SIG-M5 (cell line): ENCODE results near the gene CLIC1.

Experiments used
- DNase-seq: peaks from one replicate; lab custom pipeline; 2025; lab: John Stamatoyannopoulos, UW

CLIC1 gene

GRCh38 chr6:31736021-31736767 lies at the start of gene CLIC1:
TSS of gene CLIC1 (minus strand) at chr6:31736530. CDS start at chr6:31736300, 230 bp downstream.
- peak; percentile 42 for DNase-seq

- DNase-seq: no peak
Measured at GRCh38 chr6:31785475-31785874, 49.1 kb upstream of the CLIC1 start.

- DNase-seq: no peak
Measured at GRCh38 chr6:31784098-31784925, 48.0 kb upstream of the CLIC1 start.

- DNase-seq: no peak
Measured at GRCh38 chr6:31782126-31782855, 46.0 kb upstream of the CLIC1 start.

- DNase-seq: no peak
Measured at GRCh38 chr6:31781244-31782125, 45.2 kb upstream of the CLIC1 start.

- DNase-seq: no peak
Measured at GRCh38 chr6:31780507-31781243, 44.3 kb upstream of the CLIC1 start.

GRCh38 chr6:31779908-31780307 lies 43.6 kb upstream of the CLIC1 start:
- DNase-seq: no peak

- DNase-seq: no peak
Measured at GRCh38 chr6:31778999-31779885, 42.9 kb upstream of the CLIC1 start.

GRCh38 chr6:31778193-31778592 lies 41.9 kb upstream of the CLIC1 start:
- no peak for DNase-seq

- DNase-seq: no peak
Measured at GRCh38 chr6:31777667-31778050, 41.3 kb upstream of the CLIC1 start.

GRCh38 chr6:31776989-31777666 lies 40.8 kb upstream of the CLIC1 start, which contains the start of gene VWA7:
TSS of gene VWA7 (minus strand) at chr6:31777328. CDS start at chr6:31776779, 549 bp downstream.
- DNase-seq: no peak

GRCh38 chr6:31776485-31776988 lies 40.2 kb upstream of the CLIC1 start:
- DNase-seq: no peak

GRCh38 chr6:31775633-31776484 lies 39.5 kb upstream of the CLIC1 start:
- DNase-seq: no peak

- DNase-seq: no peak
Measured at GRCh38 chr6:31775184-31775583, 38.9 kb upstream of the CLIC1 start.

GRCh38 chr6:31771992-31772358 lies 35.6 kb upstream of the CLIC1 start:
- DNase-seq: no peak

- no peak for DNase-seq
Measured at GRCh38 chr6:31770860-31771259, 34.5 kb upstream of the CLIC1 start.

- DNase-seq: no peak
Measured at GRCh38 chr6:31769684-31770371, 33.5 kb upstream of the CLIC1 start.
